ENCODE results near the gene CAPN7.

DNA sequence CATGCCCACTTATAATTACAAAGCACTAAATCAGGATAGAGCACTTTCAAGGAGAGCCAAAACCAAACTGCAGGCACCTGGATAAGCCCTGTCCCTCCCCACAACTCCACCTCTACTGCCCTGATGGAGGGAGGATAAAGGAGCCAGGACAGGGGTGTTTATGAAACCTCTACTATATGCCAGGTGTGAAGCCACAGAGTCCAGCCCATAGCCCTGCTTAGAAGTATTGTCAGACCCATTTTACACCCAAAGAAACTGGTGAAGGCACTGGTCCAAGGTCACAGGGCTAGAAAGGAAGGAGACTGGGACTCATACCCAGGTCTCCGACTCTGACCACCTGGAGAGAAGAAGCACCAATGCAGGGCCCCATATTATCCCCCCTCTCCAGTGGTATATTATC, 77.7 kb downstream of the CAPN7 start:
- TF ChIP-seq, protein P1, sequence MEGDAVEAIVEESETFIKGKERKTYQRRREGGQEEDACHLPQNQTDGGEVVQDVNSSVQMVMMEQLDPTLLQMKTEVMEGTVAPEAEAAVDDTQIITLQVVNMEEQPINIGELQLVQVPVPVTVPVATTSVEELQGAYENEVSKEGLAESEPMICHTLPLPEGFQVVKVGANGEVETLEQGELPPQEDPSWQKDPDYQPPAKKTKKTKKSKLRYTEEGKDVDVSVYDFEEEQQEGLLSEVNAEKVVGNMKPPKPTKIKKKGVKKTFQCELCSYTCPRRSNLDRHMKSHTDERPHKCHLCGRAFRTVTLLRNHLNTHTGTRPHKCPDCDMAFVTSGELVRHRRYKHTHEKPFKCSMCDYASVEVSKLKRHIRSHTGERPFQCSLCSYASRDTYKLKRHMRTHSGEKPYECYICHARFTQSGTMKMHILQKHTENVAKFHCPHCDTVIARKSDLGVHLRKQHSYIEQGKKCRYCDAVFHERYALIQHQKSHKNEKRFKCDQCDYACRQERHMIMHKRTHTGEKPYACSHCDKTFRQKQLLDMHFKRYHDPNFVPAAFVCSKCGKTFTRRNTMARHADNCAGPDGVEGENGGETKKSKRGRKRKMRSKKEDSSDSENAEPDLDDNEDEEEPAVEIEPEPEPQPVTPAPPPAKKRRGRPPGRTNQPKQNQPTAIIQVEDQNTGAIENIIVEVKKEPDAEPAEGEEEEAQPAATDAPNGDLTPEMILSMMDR (IDR thresholded peaks at IDR 0.05): no peak
- TF ChIP-seq POLR2A (IDR thresholded peaks at IDR 0.05): no peak

All from body of pancreas (tissue), 4 donors.